A673 (cell line): Measurements from ENCODE around the gene KLB. TPM values are rescaled to one million over a fixed set of nuclear protein-coding genes. Genes with fewer than 3 reads are reported as not detected.
"Not testable (repeated sequence)": the region's sequence is repeated elsewhere in the genome, so short reads cannot be mapped to it uniquely, and the experiment has no call there.

Experiments
- BruUV-seq: library from RNA; stranded (reverse); fragments of 400-500 nt; replicated peaks from 2 replicates; lab custom pipeline; 2021; lab: Mats Ljungman, UMichigan
- CTCF ChIA-PET: fragments of 300-600 bp; sonication (Branson Sonifier 250); formaldehyde crosslinking; loops from one replicate; lab custom pipeline; 2022; ENCODE audit warnings: antibody characterized with exemption; lab: Charles Lee
- POLR2A ChIA-PET: fragments of 300-600 bp; sonication (Branson Sonifier 250); formaldehyde crosslinking; loops from one replicate; lab custom pipeline; 2022; ENCODE audit warnings: antibody characterized with exemption; ENCODE audit not compliant: low non-redundant PET; lab: Charles Lee
- DNase-seq: peaks from one replicate; pipeline ENCODE4 v3.0.0-alpha.2; 2015; ENCODE audit warnings: low spot score
- H3K27ac ChIP-seq: fragments of 200-600 bp; sonication (generic); 2 replicates; pipeline ENCODE4 v1.5.1; 2016; ENCODE audit warnings: mixed run types, low read depth, mild to moderate bottlenecking, mixed read lengths, antibody characterized with exemption, low read length; ENCODE audit not compliant: poor library complexity, severe bottlenecking
- H3K27me3 ChIP-seq: fragments of 200-600 bp; sonication (generic); replicated peaks from 2 replicates; pipeline ENCODE4 v1.6.1; 2017; ENCODE audit warnings: mixed run types, low read depth, mild to moderate bottlenecking, mixed read lengths, antibody characterized with exemption, low read length; ENCODE audit not compliant: insufficient read depth, poor library complexity
- H3K36me3 ChIP-seq: fragments of 200-600 bp; sonication (generic); 2 replicates; pipeline ENCODE4 v1.6.1; 2016; ENCODE audit warnings: mixed run types, mild to moderate bottlenecking, mixed read lengths, antibody characterized with exemption, low read length; ENCODE audit not compliant: insufficient read depth, poor library complexity, severe bottlenecking
- H3K4me1 ChIP-seq: fragments of 200-600 bp; sonication (generic); 2 replicates; pipeline ENCODE4 v1.6.1; 2017; ENCODE audit warnings: mixed run types, mild to moderate bottlenecking, mixed read lengths, antibody characterized with exemption, low read length; ENCODE audit not compliant: insufficient read depth, poor library complexity, severe bottlenecking
- H3K4me3 ChIP-seq: fragments of 200-600 bp; sonication (generic); 2 replicates; pipeline ENCODE4 v1.5.1; 2016; ENCODE audit warnings: low read depth, mixed run types, mild to moderate bottlenecking, mixed read lengths, low read length; ENCODE audit not compliant: poor library complexity, severe bottlenecking
- H3K9me3 ChIP-seq: fragments of 200-600 bp; sonication (generic); 2 replicates; pipeline ENCODE4 v1.6.1; 2016; ENCODE audit warnings: mixed run types, low read depth, mild to moderate bottlenecking, mixed read lengths, antibody characterized with exemption, low read length; ENCODE audit not compliant: poor library complexity, severe bottlenecking
- CTCF ChIP-seq: fragments of 300-800, 200-600 bp; sonication (generic); conservative IDR thresholded peaks from 2 replicates; pipeline ENCODE4 v1.5.1; 2017; ENCODE audit warnings: low read depth, mild to moderate bottlenecking, antibody characterized with exemption, low read length, moderate library complexity, mixed read lengths
- EZH2 ChIP-seq: fragments of 200-600 bp; sonication (generic); IDR thresholded peaks from 2 replicates; pipeline ENCODE4 v1.6.1; 2017; ENCODE audit warnings: borderline replicate concordance, low read depth, mild to moderate bottlenecking, mixed read lengths, antibody characterized with exemption, low read length; ENCODE audit not compliant: poor library complexity, severe bottlenecking
- intact Hi-C: fragments of 100-400 bp; cut with micrococcal nuclease; formaldehyde crosslinking; loops from one replicate; pipeline ENCODE4 v1.10.0; 2022; ENCODE audit not compliant: unreplicated experiment
- total RNA-seq: library from RNA; stranded (reverse); gene quantifications from 2 replicates; pipeline ENCODE4 v1.2.3, GENCODE V29; 2021

The KLB gene
- total RNA-seq, 1 experiment from 2014 or later: not detected

- no peaks in the 10 kb centered on the region for H3K27me3 ChIP-seq
- H3K4me3 ChIP-seq: peak within 1 kb of the TSS; percentile 72
- no peaks in the 10 kb centered on the region for H3K9me3 ChIP-seq
- ChIA-PET CTCF (no interaction called here), POLR2A (no interaction called here)
- peak within 1 kb of the TSS; percentile 90 for H3K27ac ChIP-seq
- BruUV-seq: no TSS peak
- peak; percentile 94 for DNase-seq
- no peak for TF ChIP-seq CTCF
- TF ChIP-seq EZH2: no peak
- peaks cover 5% of the 10 kb centered on the region for H3K4me1 ChIP-seq
- H3K36me3 ChIP-seq: no peaks in the 10 kb centered on the region
- intact Hi-C loops: no loop called here
Observed at GRCh38 chr4:39365830-39366771, 40.6 kb upstream of the KLB start, which contains the start of gene RFC1. Gene RFC1, minus strand, starts transcription at chr4:39366362. Its CDS starts 121 bp downstream, at chr4:39366241.

GRCh38 chr4:39367166-39367565 lies 39.6 kb upstream of the KLB start:
- H3K9me3 ChIP-seq: peaks cover 1% of the 10 kb centered on the region
- TF ChIP-seq CTCF: no peak
- no peak for TF ChIP-seq EZH2
- no peak overlapping the region for H3K4me3 ChIP-seq
- POLR2A ChIA-PET: no interaction called here
- no TSS peak for BruUV-seq
- DNase-seq: no peak
- H3K27ac ChIP-seq: no peak overlapping the region
- peaks cover 5% of the 10 kb centered on the region for H3K4me1 ChIP-seq
- intact Hi-C loops: no loop called here
- CTCF ChIA-PET: no interaction called here
- no peaks in the 10 kb centered on the region for H3K27me3 ChIP-seq
- no peaks in the 10 kb centered on the region for H3K36me3 ChIP-seq

GRCh38 chr4:39369301-39369700 lies 37.4 kb upstream of the KLB start:
- CTCF ChIA-PET: no interaction called here
- POLR2A ChIA-PET: no interaction called here
- intact Hi-C loops: no loop called here

GRCh38 chr4:39371209-39371608 lies 35.5 kb upstream of the KLB start:
- intact Hi-C loops, H3K9me3 ChIP-seq, H3K4me3 ChIP-seq, H3K27ac ChIP-seq, H3K4me1 ChIP-seq, BruUV-seq, DNase-seq, POLR2A ChIA-PET, CTCF ChIA-PET, H3K27me3 ChIP-seq, H3K36me3 ChIP-seq: not testable (repeated sequence)

More at GRCh38 chr4:39369301-39369700, 37.4 kb upstream of the KLB start:
- DNase-seq: no peak
- Histone ChIP-seq H3K36me3 (no peaks in the 10 kb centered on the region), H3K27me3 (no peaks in the 10 kb centered on the region), H3K9me3 (peaks cover 3% of the 10 kb centered on the region), H3K4me1 (peaks cover 5% of the 10 kb centered on the region), H3K4me3 (no peak overlapping the region), H3K27ac (no peak overlapping the region)
- no peak for TF ChIP-seq EZH2
- no peak for TF ChIP-seq CTCF
- no TSS peak for BruUV-seq
